ENCODE results near the gene SASH1.

DNA sequence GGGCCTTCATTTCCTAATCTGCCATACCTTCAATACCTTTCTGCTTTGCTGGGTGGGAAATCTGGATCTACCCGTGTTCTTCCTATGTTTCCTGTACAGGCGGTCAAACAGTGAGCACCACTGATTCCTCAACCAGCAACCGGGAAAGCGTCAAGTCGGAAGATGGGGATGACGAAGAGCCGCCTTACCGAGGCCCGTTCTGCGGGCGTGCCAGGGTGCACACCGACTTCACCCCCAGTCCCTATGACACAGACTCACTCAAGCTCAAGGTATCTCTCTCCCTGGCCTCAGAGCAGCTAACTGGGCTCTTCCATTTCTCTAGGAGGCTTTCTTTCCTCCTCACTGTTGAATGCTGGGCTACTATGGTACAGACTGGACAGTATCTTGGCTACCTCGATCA is 190.1 kb downstream of the SASH1 start:
- TF ChIP-seq YY1 (IDR thresholded peaks at IDR 0.05; ENCODE audit: insufficient read depth, insufficient read length) = no peak
- no peak for TF ChIP-seq ZNF274 (IDR thresholded peaks at IDR 0.05; ENCODE audit: low read depth, low read length)
- no peak for TF ChIP-seq SUZ12 (IDR thresholded peaks at IDR 0.05; ENCODE audit: extremely low read depth, insufficient read depth, insufficient read length)
